HG03135 (cell line): Measurements from ENCODE around the gene ATG4C.
"Not testable (repeated sequence)": the region's sequence is repeated elsewhere in the genome, so short reads cannot be mapped to it uniquely, and the experiment has no call there.

ENCODE experiments used
- ATAC-seq: cut with Tn5 transposase; IDR thresholded peaks from one replicate; pipeline ENCODE4 v1.9.1; 2021; ENCODE audit warnings: mild to moderate bottlenecking, moderate library complexity; ENCODE audit not compliant: unreplicated experiment

The ATG4C gene, protein sequence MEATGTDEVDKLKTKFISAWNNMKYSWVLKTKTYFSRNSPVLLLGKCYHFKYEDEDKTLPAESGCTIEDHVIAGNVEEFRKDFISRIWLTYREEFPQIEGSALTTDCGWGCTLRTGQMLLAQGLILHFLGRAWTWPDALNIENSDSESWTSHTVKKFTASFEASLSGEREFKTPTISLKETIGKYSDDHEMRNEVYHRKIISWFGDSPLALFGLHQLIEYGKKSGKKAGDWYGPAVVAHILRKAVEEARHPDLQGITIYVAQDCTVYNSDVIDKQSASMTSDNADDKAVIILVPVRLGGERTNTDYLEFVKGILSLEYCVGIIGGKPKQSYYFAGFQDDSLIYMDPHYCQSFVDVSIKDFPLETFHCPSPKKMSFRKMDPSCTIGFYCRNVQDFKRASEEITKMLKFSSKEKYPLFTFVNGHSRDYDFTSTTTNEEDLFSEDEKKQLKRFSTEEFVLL

DNA sequence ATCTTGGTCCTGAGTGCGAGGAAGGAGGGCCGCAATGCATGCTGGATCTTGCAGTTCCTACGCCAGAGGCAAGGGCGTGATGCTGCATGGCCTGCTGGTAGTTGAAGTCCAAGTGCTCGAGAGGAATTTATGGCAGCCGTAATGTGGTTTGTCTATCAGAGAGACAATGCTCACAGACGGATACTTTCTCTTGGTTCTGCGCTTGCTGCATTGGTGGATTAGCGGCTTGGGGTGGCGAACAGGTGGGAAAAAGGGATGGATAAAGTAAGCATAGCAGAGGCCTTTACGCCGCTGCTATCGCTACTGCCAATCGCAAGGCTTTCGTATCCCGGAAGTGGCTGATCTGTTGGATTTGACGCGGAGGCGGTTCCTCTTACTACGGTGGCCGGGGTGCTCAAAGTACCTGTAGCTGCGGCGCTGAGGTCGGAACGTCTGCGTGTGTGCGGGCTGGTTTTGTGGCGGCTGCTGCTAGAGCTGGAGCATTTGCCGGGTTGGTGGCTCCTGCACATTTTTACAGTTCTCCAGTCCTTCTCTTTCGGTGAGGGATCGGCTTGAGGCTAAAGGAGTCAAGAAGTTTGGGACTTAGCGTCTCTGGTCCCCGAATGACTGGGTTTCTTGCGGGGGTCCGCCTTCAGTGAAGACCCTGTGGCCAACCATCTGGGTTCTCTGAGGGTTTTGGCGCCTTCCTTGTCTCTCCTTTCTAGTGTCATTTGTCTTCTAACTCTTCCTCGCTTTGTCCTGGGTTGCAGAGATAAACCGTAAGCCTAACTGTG, at the start of gene ATG4C:
Gene ATG4C (plus strand): TSS at position 397 of the 773 bp plus-strand sequence. CDS start 19,655 bp downstream, outside the sequence.
- peak; percentile 92 for ATAC-seq

DNA sequence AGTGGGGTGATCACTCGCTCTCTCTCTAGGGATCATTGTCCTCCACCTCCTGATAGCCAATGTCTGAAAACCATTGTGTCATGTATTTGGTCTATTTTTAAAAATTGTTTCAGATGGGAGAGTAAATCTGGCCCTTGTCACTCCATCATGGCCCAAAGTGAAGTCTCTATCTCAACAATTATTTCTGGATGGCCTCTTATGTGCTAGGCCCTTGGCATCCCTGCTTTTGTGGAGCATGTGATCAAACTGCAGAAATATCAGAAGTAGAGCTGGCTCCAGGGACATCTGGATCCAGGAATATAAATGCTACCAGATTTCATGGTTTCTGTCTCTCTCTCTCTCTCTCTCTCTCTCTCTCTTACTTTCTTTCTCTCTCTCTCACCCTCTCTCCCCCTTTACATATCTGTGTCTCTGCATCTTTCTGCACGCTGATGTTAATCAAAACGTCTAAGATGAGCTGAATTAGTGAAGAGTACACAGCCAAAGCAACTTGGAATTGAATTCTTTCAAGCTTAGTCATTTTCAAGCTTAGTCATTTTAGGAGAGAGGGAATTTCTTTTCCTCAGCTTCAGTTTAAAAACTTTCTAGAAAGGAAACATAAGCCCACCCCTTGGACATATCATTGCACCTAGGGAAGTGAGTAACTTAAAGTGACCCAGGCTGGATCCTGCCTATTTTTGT, 48.3 kb upstream of the ATG4C start:
- no peak for ATAC-seq

DNA sequence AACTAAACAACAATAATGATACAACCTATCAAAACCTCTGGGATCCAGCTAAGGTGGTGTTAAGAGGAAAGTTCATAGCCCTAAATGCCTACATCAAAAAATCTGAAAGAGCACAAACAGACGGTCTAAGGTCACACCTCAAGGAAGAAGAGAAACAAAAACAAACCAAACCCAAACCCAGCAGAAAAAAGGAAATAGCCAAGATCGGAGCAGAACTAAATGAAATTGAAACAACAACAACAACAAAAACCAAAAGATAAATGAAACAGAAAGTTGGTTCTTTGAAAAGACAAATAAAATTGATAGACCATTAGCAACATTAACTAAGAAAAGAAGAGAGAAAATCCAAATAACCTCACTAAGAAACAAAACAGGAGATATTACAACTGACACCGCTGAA, 43.2 kb upstream of the ATG4C start:
- ATAC-seq, result not testable (repeated sequence)

DNA sequence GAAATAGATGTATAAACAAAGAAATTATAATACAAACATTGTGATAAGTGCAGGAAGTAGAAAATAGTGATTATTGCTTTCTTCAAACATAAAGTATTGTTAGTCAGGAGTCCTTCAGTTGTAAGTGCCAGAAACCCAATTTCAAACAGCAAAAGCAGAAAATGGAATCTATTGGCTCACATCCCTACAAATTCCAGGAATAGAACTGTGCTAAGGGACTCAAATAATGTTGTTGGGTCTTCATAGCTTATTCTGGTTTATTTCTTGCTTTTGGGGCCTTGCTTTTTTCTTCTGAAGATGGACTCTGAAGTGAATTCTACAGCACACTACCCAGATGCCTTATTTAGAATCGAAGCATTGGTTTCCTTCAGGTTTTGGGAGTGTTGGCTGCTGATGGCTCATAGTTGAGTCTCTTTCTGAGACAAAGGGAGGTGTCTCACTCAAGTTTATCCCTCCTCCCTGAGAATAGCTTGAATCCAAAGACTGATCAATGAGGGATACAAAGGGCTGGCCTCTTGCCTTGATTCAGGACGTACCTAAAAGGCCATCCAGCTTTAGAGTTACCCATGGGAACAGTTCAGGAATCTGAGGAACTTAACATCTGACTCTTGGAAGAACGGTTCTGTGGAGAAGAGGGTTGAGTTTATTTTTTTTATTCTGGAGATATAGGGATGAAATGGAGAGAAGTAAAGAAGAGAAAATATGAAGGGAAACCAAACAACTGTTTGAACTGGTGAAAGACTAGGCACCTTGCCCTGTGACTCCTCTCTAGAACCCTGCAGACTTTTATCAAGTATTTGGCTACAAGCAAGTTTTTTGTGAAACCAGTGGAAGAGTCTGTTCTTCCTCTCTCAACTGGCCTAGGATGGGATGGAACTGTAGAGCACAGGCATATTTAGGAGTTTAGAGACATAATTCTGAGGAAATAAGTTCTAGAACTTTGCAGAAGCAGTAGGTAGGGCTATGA, 39.0 kb upstream of the ATG4C start:
- ATAC-seq, result no peak

DNA sequence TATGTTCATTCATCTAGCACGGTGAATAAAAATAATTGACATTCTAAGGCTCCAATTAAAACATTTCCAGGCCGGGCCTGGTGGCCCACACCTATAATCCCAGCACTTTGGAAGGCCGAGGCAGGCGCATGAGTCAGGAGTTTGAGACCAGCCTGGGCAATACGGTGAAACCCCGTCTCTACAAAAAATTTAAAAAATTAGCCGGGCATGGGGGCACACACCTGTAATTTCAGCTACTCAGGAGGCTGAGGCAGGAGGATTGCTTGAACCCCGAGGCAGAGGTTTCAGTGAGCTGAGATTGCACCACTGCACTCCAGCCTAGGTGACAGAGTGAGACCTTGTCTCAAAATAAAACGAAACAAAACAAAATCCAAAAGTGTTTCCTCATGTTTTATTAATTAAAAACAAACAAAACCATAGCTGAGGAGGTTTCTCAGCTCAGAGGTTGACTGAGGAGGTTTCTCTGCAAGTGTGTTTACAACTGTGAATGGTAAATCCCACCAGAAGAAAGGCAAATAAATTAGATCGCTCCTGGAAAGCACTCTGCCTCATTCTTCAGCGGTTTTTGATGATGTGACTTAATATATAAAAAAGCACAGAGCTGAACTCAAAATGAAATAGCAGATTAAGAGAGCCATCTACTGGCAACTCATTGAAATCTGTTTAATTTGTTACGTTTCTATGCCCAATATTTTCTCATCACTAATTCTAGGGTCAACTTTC, 37.7 kb upstream of the ATG4C start:
- no peak for ATAC-seq

DNA sequence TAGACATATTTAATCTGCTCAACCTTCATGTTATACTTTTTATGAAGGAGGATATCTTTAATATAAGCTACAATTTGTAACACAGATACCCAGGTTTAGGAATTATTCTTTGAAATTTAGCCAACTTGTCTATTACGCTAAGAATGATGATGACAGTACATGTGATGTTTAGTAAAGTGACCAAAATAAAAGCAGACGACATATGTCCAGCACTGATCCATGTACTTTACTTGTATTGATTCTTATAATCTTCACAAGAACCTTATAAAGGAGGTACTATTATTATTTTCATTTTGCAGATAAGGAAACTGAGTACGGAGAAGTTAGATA, 37.2 kb upstream of the ATG4C start:
- no peak for ATAC-seq

DNA sequence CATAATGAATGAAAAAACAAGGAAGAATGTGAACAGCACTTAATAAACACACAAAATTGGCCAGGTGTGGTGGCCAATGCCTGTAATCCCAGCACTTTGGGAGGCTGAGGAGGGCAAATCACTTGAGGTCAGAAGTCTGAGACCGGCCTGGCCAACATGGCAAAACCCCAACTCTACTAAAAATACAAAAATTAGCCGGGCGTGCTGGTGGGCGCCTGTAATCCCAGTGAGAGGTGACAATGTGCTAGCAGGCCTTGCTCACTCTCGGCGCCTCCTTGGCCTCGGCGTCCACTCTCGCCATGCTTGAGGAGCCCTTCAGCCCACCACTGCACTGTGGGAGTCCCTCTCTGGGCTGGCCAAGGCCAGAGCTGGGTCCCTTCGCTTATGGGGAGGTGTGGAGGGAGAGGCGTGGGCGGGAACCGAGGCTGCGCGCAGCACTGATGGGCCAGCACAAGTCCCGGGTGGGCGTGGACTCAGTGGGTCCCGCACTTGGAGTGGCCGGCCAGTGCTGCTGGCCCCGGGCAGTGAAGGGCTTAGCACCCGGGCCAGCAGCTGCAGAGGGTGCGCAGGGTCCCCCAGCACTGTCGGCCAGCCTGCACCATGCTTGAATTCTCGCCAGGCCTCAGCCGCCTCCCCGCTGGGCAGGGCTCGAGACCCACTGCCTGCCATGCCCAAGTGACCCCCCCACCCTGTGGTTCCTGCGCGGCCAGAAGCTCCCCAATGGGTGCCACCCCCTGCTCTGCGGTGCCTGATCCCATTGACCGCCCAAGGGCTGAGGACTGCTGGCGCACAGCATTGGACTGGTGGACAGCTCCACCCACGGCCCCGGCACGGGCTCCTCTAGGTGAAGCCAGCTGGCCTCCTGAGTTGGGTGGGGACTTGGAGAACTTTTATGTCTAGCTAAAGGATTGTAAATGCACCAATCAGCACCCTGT, 30.6 kb upstream of the ATG4C start:
- ATAC-seq, result no peak

DNA sequence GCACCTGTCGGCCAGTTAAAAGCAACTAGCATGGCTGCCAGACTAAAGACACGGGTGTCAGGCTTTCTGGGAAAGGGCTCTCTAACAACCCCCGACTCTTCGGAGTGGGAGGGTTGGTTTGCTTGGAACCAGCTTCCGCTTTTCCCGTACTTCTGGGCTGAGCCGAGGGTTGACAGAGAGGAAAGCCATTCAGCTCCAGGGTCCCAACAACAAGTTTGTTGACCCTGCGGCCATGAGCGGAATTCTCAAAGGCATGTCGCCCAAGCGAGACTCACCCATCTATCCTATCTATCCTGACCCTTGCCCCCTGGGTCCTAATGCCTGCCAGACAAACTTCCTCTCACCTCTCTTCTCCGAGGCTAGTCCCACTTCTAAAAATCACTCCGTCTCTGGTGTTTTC, 29.0 kb upstream of the ATG4C start:
- not testable (repeated sequence) for ATAC-seq

DNA sequence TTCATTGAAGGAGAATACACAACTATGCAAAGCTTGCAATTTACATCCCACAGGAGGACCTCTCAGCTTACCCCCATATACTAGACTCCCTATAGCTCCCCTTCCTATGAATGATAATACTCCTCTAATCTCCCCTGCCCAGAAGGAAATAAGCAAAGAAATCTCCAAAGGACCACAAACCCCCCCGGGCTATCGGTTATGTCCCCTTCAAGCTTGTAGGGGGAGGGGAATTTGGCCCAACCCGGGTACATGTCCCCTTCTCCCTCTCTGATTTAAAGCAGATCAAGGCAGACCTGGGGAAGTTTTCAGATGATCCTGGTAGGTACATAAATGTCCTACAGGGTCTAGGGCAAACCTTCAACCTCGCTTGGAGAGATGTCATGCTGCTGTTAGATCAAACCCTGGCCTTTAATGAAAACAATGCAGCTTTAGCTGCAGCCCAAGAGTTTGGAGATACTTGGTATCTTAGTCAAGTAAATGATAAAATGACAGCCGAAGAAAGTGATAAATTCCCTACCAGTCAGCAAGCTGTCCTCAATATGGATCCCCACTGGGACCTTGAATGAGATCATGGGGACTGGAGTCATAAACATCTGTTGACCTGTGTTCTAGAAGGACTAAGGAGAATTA, 27.6 kb upstream of the ATG4C start:
- not testable (repeated sequence) for ATAC-seq

DNA sequence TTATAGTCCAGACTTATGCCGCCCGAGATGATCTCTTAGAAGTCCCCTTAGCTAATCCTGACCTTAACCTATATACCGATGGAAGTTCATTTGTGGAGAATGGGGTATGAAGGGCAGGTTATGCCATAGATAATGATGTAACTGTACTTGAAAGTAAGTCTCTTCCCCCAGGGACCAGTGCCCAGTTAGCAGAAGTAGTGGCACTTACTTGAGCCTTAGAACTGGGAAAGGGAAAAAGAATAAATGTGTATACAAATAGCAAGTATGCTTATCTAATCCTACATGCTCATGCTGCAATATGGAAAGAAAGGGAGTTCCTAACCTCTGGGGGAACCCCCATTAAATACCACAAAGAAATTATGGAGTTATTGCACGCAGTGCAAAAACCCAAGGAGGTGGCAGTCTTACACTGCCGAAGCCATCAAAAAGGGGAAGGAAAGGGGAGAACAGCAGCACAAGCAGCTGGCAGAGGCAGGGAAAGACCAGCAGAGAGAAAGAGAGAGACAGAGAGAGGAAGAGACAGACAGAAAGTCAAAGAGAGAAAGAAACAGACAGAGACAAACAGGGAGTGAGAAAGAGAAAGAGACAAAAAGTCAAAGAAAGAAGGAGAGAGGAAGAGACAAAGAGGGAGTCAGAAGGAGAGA, 24.6 kb upstream of the ATG4C start:
- ATAC-seq, result not testable (repeated sequence)

DNA sequence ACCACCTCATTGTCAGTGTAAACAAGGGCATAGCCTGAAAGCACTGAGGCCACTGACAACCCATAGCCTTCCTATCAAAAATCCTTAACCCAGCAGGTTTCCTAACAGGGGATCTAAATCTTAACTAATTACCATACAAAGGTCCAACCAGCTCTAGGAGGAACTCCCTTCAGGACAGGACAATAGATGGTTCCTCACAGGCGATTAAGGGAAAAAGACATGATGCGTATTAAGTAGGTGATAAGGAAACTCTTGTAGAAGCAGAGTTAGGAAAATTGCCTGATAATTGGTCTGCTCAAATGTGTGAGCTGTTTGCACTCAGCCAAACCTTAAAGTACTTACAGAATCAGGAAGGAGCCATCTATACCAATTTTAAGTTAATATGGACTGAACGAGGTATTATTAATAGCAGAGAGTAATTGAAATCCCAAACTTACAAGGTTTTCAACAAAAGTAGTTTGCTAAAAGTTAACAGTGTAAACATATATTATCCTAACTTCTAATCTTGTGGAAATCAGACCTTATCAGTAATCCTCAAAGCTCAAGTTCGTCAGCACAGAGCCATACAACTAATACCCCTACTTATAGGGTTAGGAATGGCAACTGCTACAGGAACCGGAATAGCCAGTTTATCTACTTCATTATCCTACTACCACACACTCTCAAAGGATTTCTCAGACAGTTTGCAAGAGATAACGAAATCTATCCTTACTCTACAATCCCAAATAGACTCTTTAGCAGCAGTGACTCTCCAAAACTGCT, 23.7 kb upstream of the ATG4C start:
- ATAC-seq, result not testable (repeated sequence)

DNA sequence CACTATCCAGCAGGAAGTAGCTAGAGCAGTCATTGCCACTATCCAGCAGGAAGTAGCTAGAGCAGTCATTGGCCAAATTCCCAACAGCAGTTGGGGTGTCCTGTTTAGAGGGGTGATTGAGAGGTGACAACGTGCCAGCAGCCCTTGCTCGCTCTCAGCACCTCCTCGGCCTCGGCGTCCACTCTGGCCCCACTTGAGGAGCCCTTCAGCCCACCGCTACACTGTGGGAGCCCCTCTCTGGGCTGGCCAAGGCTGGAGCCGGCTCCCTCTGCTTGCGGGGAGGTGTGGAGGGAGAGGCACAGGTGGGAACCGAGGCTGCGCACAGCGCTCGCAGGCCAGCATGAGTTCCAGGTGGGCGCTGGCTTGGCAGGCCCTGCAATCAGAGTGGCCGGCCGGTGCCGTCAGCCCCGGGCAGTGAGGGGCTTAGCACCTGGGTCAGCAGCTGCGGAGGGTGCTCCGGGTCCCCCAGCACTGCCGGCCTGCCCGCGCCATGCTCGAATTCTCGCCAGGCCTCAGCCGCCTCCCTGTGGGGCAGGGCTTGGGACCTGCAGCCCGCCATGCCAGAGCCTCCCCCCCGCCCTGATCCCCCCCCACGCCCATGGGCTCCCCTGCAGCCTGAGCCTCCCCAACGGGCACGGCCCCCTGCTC, 22.6 kb upstream of the ATG4C start:
- ATAC-seq, result not testable (repeated sequence)

DNA sequence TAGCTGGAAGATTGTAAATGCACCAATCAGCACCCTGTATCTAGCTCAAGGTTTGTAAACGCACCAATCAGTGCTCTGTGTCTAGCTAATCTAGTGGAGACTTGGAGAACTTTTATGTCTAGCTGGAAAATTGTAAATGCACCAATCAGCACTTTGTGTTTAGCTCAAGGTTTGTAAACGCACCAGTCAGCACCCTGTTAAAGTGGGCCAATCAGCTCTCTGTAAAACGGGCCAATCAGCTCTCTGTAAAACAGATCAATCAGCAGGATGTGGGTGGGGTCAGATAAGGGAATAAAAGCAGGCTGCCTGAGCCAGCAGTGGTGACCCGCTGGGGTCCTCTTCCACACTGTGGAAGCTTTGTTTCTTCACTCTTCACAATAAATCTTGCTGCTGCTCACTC, 21.9 kb upstream of the ATG4C start:
- not testable (repeated sequence) for ATAC-seq

DNA sequence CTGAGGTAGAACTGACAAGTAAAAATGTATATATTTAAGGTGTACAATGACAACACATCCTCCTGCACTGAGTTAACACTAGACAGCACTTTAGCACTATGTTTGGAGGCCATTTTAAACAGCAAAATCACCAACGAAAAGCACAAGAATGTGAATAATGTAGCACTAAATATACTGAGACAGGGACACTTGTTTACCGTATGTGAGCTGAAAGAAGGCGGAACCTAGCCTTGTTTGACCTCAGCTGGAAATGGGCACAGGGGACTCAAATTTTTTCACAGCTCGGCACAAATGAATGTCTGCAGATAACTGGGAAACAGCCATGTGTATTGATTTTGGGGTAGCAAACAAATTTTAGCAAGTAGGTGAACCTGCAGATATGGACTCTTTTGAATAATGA, 18.0 kb upstream of the ATG4C start:
- no peak for ATAC-seq

DNA sequence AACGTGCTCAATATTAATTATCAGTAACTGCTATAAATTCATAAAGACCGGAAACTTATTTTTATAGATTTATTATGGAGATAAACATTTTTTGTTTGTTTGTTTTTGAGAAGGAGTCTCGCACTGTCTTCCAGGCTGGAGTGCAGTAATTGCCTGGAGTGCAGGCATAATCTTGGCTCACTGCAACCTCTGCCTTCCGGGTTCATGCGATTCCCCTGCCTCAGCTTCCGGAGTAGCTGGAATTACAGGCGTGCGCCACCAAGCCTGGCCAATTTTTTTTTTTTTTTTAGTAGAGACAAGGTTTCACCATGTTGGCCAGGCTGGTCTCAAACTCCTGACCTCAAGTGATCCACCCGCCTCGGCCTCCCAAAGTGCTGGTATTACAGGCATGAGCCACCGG, 15.4 kb upstream of the ATG4C start:
- ATAC-seq, result not testable (repeated sequence)

DNA sequence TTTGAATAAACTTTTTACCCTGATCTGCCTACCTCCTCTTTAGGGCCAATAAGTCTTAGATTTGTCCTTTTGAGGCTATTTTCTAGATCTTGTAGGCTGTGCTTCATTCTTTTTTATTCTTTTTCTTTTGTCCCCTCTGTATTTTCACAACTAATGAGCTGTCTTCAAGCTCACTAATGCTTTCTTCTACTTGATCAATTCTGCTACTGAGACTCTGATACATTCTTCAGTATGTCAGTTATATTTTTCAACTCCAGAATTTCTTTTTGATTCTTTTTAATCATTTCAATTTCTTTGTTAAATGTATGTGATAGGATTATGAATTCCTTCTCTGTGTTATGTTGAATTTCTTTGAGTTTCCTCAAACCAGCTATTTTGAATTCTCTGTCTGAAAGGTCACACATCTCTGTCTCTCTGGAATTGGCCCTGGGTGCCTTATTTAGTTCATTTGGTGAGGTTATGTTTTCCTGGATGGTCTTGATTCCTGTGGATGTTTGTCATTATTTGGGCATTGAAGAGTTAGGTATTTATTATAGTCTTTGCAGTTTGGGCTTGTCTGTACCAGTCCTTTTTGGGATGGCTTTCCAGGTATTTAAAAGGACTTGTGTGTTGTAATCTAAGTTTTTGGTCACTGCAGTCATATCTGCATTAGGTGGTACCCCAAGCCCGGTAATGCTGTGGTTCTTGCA, 11.2 kb upstream of the ATG4C start:
- no peak for ATAC-seq
